ENCODE measurements around the gene ADCY3. TPM values are rescaled to one million over a fixed set of nuclear protein-coding genes. Genes with fewer than 3 reads are reported as not detected.

ADCY3 gene
- 18.0 and 18.7 TPM in 2 replicates for total RNA-seq

DNA sequence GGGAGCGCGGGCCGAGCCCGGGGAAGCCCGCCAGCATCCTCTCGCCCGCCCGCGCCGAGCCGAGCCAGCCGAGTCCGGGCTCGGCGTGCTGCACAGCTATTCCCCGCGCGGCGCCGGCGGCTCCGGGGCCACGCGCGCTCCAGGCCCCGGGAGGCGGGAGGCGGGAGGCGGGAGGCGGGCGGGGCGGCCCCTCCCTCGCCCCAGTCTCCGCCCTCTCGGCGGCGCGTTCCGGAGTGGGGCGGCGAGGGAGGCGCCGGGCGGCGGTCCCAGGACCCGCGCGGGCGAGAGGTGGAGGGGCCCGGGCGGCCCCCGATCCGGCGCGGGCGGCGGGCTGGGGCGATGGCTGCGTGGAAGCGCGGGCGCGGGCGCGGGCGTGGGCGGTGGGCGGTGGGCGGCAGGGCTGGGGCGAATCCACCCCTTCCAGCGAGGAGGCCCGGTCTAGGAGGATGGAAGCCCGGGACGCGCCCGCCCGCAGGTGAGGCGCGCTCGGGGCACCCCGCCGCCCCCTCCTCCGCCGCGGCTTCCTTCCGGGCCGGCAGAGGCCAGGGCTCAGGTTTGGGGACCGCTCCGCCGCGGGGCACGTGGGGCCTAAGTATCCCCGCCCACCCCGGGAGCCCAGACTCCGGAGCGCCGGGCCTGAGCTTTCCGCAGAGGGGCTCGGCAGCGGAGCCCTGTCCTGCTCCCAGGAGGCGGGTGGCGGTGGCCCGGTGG lies at the start of gene ADCY3:
Gene ADCY3 (minus strand): TSS at position 140 of the 711 bp plus-strand sequence. CDS start 1,250 bp downstream, outside the sequence.

DNA sequence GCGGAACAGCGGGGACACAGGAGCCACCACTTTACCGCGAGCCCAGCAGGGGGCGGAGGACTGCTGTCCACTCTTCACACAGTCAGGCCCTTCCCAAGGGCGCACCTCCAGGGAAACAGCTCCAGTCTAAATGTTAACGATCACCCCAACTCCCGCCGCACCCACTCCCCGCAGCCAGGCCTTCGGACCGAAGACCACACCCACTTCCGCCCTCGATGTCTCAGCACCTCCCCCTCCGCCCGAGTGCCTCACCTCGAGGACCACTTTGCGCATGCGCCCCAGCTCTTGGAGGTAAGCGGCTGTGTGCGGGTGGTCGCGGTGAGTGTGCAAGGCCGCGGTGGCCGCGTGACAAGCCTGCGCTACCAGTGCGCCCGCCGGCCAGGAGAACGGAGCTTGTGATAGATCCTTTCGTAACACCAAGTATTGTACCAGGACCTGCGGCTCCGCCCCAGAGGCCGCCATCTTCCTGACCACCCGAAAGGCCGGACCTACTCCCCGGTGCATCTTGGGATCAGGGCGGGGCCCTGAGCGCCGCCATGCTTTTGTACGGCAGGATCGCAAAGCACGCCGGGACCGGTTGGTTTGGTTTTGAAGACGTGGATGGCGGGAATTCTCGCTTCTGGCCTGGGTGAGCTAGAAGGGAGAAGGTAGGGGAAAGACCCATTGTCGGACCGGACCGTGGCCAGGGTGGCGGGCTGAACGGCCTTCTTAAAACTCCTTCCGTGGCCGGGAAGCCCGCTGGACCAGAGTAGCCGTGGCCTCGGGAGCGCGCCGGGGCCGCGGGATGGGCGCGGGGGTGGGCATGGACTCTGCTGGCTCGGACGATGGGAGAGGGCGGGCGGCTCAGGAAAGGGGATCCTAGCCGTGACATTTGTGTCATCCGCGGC lies 126.9 kb downstream of the ADCY3 start, which contains the start of the genes CENPO and PTRHD1:
Gene CENPO (plus strand): TSS at position 552 of the 887 bp plus-strand sequence. CDS start 495 bp downstream, outside the sequence.
Gene PTRHD1 (minus strand): TSS at position 518 of the 887 bp plus-strand sequence. CDS start 14 bp downstream, at position 504.

Small RNA genes within 50 kb of the gene (small RNA-seq; reads per million reads assigned to genes)
- gene AC013267.1 (not detected), gene RF00016 (0.08 reads per million)

Other genes with a start within 250 kb of the ADCY3 start
- 28.7 and 34.9 TPM in 2 replicates for gene PTRHD1, start 126.8 kb downstream of the ADCY3 start, total RNA-seq
- gene CENPO, start 126.8 kb downstream of the ADCY3 start, total RNA-seq: 16.0 and 28.7 TPM in 2 replicates
- gene DNAJC27, start 51.7 kb upstream of the ADCY3 start, total RNA-seq: 2.0 and 3.2 TPM in 2 replicates
- 0.67 and 1.6 TPM in 2 replicates for gene EFR3B, start 121.8 kb upstream of the ADCY3 start, total RNA-seq
- gene POMC, start 248.3 kb upstream of the ADCY3 start, total RNA-seq: 0.29 and 0.98 TPM in 2 replicates

Data from vein endothelial cell (primary cell).